Cardiac atrium fibroblast (primary cell): Measurements from ENCODE around the gene P3H2. TPM values are rescaled to one million over a fixed set of nuclear protein-coding genes. Genes with fewer than 3 reads are reported as not detected.

Experiments
- total RNA-seq: library from RNA; depleted of rRNA; stranded (reverse); fragments of >200 nt; gene quantifications from 2 replicates; pipeline ENCODE4 v1.2.3, GENCODE V29; 2015

The P3H2 gene, protein sequence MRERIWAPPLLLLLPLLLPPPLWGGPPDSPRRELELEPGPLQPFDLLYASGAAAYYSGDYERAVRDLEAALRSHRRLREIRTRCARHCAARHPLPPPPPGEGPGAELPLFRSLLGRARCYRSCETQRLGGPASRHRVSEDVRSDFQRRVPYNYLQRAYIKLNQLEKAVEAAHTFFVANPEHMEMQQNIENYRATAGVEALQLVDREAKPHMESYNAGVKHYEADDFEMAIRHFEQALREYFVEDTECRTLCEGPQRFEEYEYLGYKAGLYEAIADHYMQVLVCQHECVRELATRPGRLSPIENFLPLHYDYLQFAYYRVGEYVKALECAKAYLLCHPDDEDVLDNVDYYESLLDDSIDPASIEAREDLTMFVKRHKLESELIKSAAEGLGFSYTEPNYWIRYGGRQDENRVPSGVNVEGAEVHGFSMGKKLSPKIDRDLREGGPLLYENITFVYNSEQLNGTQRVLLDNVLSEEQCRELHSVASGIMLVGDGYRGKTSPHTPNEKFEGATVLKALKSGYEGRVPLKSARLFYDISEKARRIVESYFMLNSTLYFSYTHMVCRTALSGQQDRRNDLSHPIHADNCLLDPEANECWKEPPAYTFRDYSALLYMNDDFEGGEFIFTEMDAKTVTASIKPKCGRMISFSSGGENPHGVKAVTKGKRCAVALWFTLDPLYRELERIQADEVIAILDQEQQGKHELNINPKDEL
- total RNA-seq = 11.5 and 13.9 TPM in 2 replicates

GRCh38 chr3:190120269-190121060, at the start of gene P3H2:
Gene P3H2 (minus strand): TSS chr3:190120897. CDS start chr3:190120731, 166 bp downstream.

Other genes with a start within 250 kb of the P3H2 start
- 0.32 TPM in 1 of 2 replicates, not detected in the other for gene CLDN1, start 201.5 kb upstream of the P3H2 start, total RNA-seq